ENCODE measurements around the gene MBD3L1.

MBD3L1 gene

DNA sequence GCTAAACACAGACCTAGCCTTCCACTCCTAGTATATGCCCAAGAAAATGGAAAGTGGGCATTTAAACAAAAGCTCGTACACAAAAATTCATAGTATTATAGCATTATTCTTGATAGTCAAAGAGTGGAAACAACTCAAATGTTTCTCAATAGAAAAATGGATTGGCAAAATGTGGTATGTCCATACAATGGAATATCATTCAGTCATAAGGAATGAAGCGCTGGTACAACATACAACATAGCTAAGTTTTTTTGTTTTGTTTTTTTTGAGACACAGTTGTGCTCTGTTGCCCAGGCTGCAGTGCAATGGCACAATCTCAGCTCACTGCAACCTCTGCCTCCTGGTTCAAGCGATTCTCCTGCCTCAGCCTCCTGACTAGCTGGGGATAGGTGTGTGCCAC, 11.9 kb upstream of the MBD3L1 start:
- no peak for DNase-seq (ENCODE audit: low read depth in 1 of 2, low spot score in 1 of 2)
- no peak overlapping the region for H3K4me3 ChIP-seq (replicated peaks; ENCODE audit: insufficient read depth, low read length)

DNA sequence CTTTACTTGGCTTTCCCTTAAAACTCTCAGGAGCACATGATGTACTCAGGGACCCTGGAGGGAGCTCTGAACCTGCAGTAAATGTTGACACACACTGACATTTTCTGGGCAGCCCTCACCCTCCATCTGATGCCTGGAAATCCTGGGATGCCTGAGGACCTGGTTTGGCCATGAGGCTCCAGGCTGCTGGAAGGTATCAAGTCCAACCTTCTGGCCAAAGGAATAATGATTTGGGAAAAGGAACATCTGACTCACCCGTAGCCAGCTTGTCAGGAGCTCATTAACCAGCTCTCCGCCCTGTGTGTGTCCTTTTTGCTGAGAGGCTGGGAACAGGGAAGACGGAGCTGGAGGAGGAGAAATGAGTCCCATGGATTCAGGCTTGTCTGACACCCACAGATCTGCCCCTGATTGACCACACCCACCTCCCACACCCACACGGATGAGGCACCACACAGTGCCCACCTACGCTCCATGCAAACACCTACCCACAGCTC, 10.4 kb upstream of the MBD3L1 start:
- TF ChIP-seq, protein P1, sequence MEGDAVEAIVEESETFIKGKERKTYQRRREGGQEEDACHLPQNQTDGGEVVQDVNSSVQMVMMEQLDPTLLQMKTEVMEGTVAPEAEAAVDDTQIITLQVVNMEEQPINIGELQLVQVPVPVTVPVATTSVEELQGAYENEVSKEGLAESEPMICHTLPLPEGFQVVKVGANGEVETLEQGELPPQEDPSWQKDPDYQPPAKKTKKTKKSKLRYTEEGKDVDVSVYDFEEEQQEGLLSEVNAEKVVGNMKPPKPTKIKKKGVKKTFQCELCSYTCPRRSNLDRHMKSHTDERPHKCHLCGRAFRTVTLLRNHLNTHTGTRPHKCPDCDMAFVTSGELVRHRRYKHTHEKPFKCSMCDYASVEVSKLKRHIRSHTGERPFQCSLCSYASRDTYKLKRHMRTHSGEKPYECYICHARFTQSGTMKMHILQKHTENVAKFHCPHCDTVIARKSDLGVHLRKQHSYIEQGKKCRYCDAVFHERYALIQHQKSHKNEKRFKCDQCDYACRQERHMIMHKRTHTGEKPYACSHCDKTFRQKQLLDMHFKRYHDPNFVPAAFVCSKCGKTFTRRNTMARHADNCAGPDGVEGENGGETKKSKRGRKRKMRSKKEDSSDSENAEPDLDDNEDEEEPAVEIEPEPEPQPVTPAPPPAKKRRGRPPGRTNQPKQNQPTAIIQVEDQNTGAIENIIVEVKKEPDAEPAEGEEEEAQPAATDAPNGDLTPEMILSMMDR (IDR thresholded peaks at IDR 0.05; ENCODE audit: insufficient read depth, low read length): no peak
- no peak for TF ChIP-seq SPI1 (IDR thresholded peaks at IDR 0.05; ENCODE audit: borderline replicate concordance, low read depth)
- no peak for TF ChIP-seq POLR2AphosphoS5 (IDR thresholded peaks at IDR 0.05; ENCODE audit: low read depth)
- TF ChIP-seq, protein P2, sequence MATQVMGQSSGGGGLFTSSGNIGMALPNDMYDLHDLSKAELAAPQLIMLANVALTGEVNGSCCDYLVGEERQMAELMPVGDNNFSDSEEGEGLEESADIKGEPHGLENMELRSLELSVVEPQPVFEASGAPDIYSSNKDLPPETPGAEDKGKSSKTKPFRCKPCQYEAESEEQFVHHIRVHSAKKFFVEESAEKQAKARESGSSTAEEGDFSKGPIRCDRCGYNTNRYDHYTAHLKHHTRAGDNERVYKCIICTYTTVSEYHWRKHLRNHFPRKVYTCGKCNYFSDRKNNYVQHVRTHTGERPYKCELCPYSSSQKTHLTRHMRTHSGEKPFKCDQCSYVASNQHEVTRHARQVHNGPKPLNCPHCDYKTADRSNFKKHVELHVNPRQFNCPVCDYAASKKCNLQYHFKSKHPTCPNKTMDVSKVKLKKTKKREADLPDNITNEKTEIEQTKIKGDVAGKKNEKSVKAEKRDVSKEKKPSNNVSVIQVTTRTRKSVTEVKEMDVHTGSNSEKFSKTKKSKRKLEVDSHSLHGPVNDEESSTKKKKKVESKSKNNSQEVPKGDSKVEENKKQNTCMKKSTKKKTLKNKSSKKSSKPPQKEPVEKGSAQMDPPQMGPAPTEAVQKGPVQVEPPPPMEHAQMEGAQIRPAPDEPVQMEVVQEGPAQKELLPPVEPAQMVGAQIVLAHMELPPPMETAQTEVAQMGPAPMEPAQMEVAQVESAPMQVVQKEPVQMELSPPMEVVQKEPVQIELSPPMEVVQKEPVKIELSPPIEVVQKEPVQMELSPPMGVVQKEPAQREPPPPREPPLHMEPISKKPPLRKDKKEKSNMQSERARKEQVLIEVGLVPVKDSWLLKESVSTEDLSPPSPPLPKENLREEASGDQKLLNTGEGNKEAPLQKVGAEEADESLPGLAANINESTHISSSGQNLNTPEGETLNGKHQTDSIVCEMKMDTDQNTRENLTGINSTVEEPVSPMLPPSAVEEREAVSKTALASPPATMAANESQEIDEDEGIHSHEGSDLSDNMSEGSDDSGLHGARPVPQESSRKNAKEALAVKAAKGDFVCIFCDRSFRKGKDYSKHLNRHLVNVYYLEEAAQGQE (IDR thresholded peaks at IDR 0.05; ENCODE audit: insufficient replicate concordance, low read depth): no peak
- no peak for TF ChIP-seq GABPA (IDR thresholded peaks at IDR 0.05; ENCODE audit: low read depth)
- DNase-seq (ENCODE audit: low read depth in 1 of 2, low spot score in 1 of 2): no peak
- no peaks in the 10 kb centered on the region for H3K27me3 ChIP-seq (ENCODE audit: insufficient read depth, poor library complexity, severe bottlenecking)
- no peak overlapping the region for H3K4me3 ChIP-seq (replicated peaks; ENCODE audit: insufficient read depth, low read length)
- H3K27ac ChIP-seq (replicated peaks): no peak overlapping the region

More for the DNA sequence above, 11.9 kb upstream of the MBD3L1 start:
- TF ChIP-seq POLR2AphosphoS5 (IDR thresholded peaks at IDR 0.05; ENCODE audit: low read depth) (no peak), SPI1 (IDR thresholded peaks at IDR 0.05; ENCODE audit: borderline replicate concordance, low read depth) (no peak), GABPA (IDR thresholded peaks at IDR 0.05; ENCODE audit: low read depth) (no peak)
- TF ChIP-seq, protein P2 (IDR thresholded peaks at IDR 0.05; ENCODE audit: insufficient replicate concordance, low read depth): no peak
- TF ChIP-seq, protein P1 (IDR thresholded peaks at IDR 0.05; ENCODE audit: insufficient read depth, low read length): no peak
- H3K27ac ChIP-seq (replicated peaks): no peak overlapping the region
- no peaks in the 10 kb centered on the region for H3K27me3 ChIP-seq (ENCODE audit: insufficient read depth, poor library complexity, severe bottlenecking)

DNA sequence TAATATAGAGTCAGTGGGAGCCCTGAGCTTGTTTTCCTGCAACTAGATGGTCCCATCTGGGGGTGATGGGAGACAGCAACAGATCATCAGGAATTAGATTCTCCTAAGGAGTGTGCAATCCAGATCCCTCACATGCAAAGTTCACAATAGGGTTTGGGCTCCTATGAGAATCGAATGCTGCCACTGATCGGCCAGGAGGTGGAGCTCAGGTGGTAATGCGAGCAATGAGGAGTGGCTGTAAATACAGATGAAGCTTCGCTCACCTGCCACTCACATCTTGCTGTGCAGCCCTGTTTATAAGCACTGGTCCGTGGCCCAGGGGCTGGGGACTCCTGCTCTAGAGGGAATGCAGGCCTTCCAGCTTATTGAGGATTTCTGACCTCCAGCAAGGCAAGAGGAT, 5.8 kb upstream of the MBD3L1 start:
- no peak overlapping the region for H3K27ac ChIP-seq (replicated peaks)
- no peak for DNase-seq (ENCODE audit: low read depth in 1 of 2, low spot score in 1 of 2)
- TF ChIP-seq GABPA (IDR thresholded peaks at IDR 0.05; ENCODE audit: low read depth) (no peak), SPI1 (IDR thresholded peaks at IDR 0.05; ENCODE audit: borderline replicate concordance, low read depth) (no peak), POLR2AphosphoS5 (IDR thresholded peaks at IDR 0.05; ENCODE audit: low read depth) (no peak)
- TF ChIP-seq, protein P2 (IDR thresholded peaks at IDR 0.05; ENCODE audit: insufficient replicate concordance, low read depth): no peak
- TF ChIP-seq, protein P1 (IDR thresholded peaks at IDR 0.05; ENCODE audit: insufficient read depth, low read length): no peak
- H3K4me3 ChIP-seq (replicated peaks; ENCODE audit: insufficient read depth, low read length): no peak overlapping the region
- no peaks in the 10 kb centered on the region for H3K27me3 ChIP-seq (ENCODE audit: insufficient read depth, poor library complexity, severe bottlenecking)

Measured in HL-60 (cell line).